ENCODE results near the gene CLDN12. TPM values are rescaled to one million over a fixed set of nuclear protein-coding genes. Genes with fewer than 3 reads are reported as not detected.

Gene CLDN12
- total RNA-seq, 2 donors from 2014 or later: 24.1 to 30.5 TPM

GRCh38 chr7:90430614-90431460 is 27.6 kb downstream of the CLDN12 start:
- Histone ChIP-seq H3K4me3 (no peak overlapping the region), H3K4me1 (ENCODE audit: control insufficient read depth in 1 of 2, low read depth in 2 of 2) (no peaks in the 10 kb centered on the region), H3K9me3 (no peaks in the 10 kb centered on the region), H3K27me3 (replicated peaks; ENCODE audit: insufficient read depth) (no peaks in the 10 kb centered on the region), H3K36me3 (peaks cover 2% of the 10 kb centered on the region), H3K27ac (no peak overlapping the region)
- no peak for TF ChIP-seq CTCF (IDR thresholded peaks at IDR 0.05)
- no peak for ATAC-seq (ENCODE audit: insufficient number of reproducible peaks, low FRiP score, low read depth)
- no peak for DNase-seq (ENCODE audit: low spot score)

GRCh38 chr7:90432752-90433151 is 29.5 kb downstream of the CLDN12 start:
- ATAC-seq (ENCODE audit: insufficient number of reproducible peaks, low FRiP score, low read depth): no peak
- H3K4me1 ChIP-seq (ENCODE audit: control insufficient read depth in 1 of 2, low read depth in 2 of 2): no peaks in the 10 kb centered on the region
- peaks cover 2% of the 10 kb centered on the region for H3K36me3 ChIP-seq
- no peak for DNase-seq (ENCODE audit: low spot score)
- H3K9me3 ChIP-seq: peaks cover 3% of the 10 kb centered on the region
- no peak overlapping the region for H3K4me3 ChIP-seq
- no peak overlapping the region for H3K27ac ChIP-seq
- no peaks in the 10 kb centered on the region for H3K27me3 ChIP-seq (replicated peaks; ENCODE audit: insufficient read depth)
- no peak for TF ChIP-seq CTCF (IDR thresholded peaks at IDR 0.05)

- DNase-seq (ENCODE audit: low spot score) (no peak), ATAC-seq (ENCODE audit: insufficient number of reproducible peaks, low FRiP score, low read depth) (no peak)
- Histone ChIP-seq H3K4me1 (ENCODE audit: control insufficient read depth in 1 of 2, low read depth in 2 of 2) (no peaks in the 10 kb centered on the region), H3K27me3 (replicated peaks; ENCODE audit: insufficient read depth) (no peaks in the 10 kb centered on the region), H3K4me3 (no peak overlapping the region), H3K9me3 (peaks cover 3% of the 10 kb centered on the region), H3K36me3 (peaks cover 2% of the 10 kb centered on the region), H3K27ac (no peak overlapping the region)
- TF ChIP-seq CTCF (IDR thresholded peaks at IDR 0.05): no peak
Measured at GRCh38 chr7:90433221-90433620, 30.0 kb downstream of the CLDN12 start.

- DNase-seq (ENCODE audit: low spot score): no peak
- Histone ChIP-seq H3K27ac (no peak overlapping the region), H3K27me3 (replicated peaks; ENCODE audit: insufficient read depth) (no peaks in the 10 kb centered on the region), H3K9me3 (no peaks in the 10 kb centered on the region), H3K4me3 (no peak overlapping the region), H3K36me3 (no peaks in the 10 kb centered on the region), H3K4me1 (ENCODE audit: control insufficient read depth in 1 of 2, low read depth in 2 of 2) (no peaks in the 10 kb centered on the region)
- no peak for ATAC-seq (ENCODE audit: insufficient number of reproducible peaks, low FRiP score, low read depth)
- no peak for TF ChIP-seq CTCF (IDR thresholded peaks at IDR 0.05)
Measured at GRCh38 chr7:90445633-90446032, 42.4 kb downstream of the CLDN12 start.

GRCh38 chr7:90446137-90446899 is 43.1 kb downstream of the CLDN12 start:
- DNase-seq (ENCODE audit: low spot score) (no peak), ATAC-seq (ENCODE audit: insufficient number of reproducible peaks, low FRiP score, low read depth) (no peak)
- Histone ChIP-seq H3K27me3 (replicated peaks; ENCODE audit: insufficient read depth) (no peaks in the 10 kb centered on the region), H3K36me3 (no peaks in the 10 kb centered on the region), H3K27ac (no peak overlapping the region), H3K4me1 (ENCODE audit: control insufficient read depth in 1 of 2, low read depth in 2 of 2) (no peaks in the 10 kb centered on the region), H3K4me3 (no peak overlapping the region), H3K9me3 (no peaks in the 10 kb centered on the region)
- TF ChIP-seq CTCF (IDR thresholded peaks at IDR 0.05): no peak
